IPS DF 4.7 (cell line): Measurements from ENCODE around the gene KIAA0319L.
A peak's percentile ranks its signal among the peaks of the same experiment; 100 is the strongest.
"Not testable (repeated sequence)": the region's sequence is repeated elsewhere in the genome, so short reads cannot be mapped to it uniquely, and the experiment has no call there.

Source experiments
- DNase-seq: peaks from one replicate; pipeline ENCODE4 v3.0.0-alpha.2; 2013; ENCODE audit warnings: low spot score; ENCODE audit errors: extremely low read depth

KIAA0319L gene

DNA sequence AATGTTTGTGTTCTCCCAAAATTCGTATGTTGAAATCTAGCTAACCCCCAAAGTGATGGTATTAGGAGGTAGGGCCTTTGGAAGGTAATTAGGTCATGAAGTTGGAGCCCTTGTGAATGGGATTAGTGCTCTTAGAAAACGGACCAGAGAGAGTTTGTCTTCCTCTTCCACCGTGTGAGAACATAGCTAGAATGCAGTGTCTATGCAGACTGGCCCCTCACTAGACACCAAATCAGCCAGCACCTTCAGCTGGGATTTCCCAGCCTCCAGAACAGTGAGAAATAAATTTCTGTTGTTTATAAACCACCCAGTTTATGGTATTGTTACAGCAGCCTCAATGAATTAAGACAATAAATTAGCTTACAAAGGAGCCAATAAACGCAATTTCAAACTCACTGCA is 58.0 kb downstream of the KIAA0319L start:
- no peak for DNase-seq

- DNase-seq = no peak
Observed at GRCh38 chr1:35497571-35497970, 59.6 kb downstream of the KIAA0319L start.

- no peak for DNase-seq
Observed at GRCh38 chr1:35490250-35490649, 67.0 kb downstream of the KIAA0319L start.

GRCh38 chr1:35488336-35488735 is 68.9 kb downstream of the KIAA0319L start:
- DNase-seq = no peak

DNA sequence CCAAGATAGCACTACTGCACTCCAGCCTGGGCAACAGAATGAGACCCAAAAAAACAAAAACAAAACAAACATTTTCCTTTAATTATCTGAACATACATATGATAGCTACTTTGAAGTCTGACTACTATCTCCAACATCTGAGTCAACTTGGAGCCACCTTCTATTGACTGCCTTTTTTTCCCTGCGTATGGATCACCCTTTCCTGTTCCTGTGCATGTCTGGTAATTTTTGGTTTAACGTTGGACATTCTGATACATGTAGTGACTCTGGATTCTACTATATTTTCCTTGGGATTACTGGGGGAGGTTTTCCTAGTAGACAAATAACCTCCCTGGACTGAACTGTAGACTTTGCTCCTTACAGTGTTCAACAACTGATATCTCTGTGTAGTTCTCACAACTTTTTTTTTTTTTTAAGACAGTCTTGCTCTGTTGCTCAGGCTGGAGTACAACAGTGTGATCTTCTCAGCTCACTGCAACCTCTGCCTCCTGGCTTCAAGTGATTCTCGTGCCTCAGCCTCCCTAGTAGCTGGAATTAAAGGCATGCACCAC is 70.3 kb downstream of the KIAA0319L start:
- DNase-seq = no peak

- DNase-seq = no peak
Observed at GRCh38 chr1:35481229-35481628, 76.0 kb downstream of the KIAA0319L start.

DNA sequence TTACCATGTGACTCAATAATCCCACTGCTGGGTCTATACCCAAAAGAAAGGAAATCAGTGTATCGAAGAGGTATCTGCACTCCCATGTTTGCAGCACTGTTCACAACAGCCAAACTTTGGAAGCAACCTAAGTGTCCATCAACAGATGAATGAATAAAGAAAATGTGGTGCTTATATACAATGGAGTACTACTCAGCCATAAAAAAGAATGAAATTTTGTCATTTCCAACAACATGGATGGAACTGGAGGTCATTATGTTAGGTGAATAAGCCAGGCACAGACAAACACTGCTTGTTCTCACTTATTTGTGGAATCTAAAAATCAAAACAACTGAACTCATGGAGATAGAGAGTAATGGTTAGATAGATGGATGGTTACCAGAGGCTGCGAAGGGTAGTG is 79.3 kb downstream of the KIAA0319L start:
- DNase-seq = no peak

- DNase-seq = no peak
Observed at GRCh38 chr1:35475856-35476674, 81.1 kb downstream of the KIAA0319L start.

DNA sequence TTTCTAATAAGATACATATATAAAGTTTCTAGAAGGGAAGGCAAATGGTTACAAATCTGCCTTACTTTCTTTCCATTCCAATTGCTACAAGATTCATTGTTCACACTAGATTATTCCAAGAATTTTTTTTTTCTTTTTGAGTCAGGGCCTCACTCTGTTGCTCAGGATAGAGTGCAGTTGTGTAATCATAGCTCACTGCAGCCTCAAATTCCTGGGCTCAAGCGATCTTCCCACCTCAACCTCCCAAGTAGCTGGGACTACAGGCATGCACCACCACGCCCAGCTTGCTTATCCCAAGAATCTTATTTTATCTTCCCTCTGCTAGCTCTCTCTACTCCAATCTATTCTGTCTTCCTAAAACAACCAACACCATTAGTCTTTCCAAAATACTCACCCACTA is 81.8 kb downstream of the KIAA0319L start:
- DNase-seq = no peak

DNA sequence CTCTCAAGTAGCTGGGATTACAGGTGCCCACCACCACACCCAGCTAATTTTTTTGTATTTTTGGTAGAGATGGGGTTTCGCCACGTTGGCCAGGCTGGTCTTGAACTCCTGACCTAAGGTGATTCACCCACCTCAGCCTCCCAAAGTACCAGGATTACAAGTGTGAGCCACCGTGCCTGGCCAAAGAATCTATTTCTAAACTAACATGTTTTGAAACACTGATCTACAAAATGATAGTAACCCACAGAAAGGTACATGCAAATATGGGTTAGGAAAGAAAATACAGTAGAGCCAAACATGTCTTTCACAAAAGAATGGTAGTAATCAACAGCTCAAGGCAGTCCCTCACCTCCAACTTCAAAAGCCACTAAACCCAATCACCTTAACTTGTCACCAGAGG is 84.0 kb downstream of the KIAA0319L start:
- not testable (repeated sequence) for DNase-seq

DNA sequence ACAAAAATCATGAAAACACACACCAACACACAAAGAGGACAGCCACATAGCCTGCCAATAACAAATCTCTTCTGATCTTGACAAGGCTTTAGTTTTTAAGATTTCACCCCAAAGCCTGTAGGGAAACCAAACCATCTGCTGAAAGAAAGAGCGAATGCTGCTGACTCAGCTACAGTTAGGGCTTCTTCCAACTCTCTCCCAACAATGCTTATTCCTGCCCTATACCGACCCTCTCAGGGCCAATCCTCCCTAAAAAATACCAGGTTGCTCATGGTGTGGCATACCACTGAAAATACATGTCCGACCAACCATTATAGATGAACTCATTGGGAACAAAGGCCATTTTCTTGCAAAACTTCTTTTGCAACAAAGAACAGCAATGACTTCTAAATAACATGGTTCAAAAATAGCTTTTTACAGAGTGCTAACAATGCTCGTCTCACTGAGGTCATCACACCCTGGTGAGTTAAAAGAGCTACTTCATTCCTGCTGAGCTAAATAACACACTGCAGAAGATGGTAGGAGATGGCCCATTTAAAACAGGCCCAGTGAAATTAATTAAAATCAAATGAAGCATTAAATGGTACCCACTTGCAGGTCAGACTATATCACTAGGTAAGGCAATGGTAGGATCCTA is 86.1 kb downstream of the KIAA0319L start:
- DNase-seq = peak; percentile 16

DNA sequence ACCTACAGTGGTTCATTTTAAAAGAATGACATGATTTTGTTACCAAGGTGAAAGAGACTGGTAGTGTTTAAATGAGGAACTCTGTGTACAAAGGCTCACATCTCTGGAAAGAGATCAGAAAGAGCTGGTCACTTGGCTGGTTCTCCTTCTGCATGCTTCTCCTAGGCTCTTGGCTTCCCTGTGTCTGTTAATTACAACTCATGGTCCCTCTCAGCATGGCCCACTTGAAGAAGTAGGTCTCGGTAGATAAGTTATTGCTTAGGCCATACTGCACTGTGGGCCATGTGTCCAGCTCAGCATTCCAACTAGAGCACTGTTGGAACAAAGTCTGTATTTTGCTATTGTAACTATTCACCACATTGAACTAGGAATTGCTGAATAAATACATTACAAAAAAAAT is 91.1 kb downstream of the KIAA0319L start:
- no peak for DNase-seq

DNA sequence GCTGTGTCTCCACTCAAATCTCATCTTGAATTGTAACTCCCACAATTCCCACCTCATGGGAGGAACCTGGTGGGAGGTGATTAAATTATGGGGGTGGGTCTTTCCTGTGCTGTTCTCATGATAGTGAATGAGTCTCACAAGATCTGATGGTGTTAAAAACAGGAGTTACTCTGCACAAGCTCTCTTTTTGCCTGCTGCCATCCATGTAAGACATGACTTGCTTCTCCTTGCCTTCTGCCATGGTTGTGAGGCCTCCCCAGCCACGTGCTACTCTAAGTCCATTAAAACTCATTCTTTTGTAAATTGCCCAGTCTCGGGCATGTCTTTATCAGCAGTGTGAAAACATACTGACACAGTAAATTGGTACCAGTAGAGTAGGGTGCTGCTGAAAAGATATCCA is 93.5 kb downstream of the KIAA0319L start:
- not testable (repeated sequence) for DNase-seq

GRCh38 chr1:35463232-35463631 is 94.0 kb downstream of the KIAA0319L start:
- DNase-seq = no peak

GRCh38 chr1:35461966-35462651 is 95.1 kb downstream of the KIAA0319L start:
- no peak for DNase-seq

DNA sequence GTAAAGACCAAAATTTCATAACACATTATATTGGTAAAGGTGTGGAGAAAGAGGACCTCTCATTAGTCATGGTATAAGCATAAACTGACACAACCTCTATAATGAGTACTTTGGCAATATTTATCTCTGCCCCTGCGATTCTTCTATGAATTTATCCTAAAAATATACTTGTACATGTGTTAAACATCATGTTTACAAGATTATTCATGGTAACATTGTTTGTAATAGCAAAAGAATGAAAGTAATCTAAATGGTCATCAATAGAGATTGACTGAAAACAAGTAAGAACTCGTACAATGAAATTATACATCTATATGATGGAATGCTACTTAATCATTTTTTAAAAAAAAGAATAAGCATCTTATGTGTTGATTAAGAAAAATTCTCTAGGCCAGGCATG is 96.4 kb downstream of the KIAA0319L start:
- DNase-seq = no peak

DNA sequence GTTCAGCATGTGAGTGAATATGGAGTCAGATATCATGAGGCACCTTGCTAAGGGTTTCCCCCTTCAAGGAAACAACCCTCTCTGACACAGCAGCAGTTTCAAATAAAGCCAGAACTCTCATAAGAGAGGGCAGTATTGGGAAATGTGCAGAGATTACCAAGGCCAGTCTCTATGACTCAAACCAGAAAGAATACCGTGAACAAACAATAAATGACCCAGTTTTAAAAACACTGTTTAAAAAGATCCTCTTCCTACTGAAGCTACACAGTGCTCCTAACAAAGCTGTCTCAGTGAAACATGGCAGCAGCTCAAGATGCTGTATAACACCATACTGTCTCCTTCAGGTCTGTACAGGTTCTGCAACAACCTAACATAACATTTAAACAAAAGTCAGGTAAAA is 102.6 kb downstream of the KIAA0319L start:
- no peak for DNase-seq

DNA sequence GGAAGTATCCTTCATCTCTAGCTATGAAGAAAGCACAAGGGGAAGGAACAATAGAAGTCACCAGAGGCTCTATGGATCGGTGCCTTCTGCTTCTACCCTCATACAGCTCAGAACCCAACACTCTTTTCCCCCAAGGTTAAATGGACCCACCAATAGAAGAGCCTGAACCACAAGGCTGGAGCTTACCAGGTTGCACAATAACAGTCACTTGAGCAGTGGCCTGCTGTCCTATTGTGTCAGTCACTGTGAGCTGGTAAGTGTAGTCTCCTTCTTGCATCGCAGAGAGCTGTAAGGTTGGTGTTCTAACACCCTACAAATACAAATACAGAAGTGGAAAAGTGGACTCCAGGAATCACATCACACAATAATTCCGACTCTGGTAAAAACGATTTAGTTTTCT is 103.0 kb downstream of the KIAA0319L start:
- DNase-seq = no peak

GRCh38 chr1:35453031-35453430 is 104.2 kb downstream of the KIAA0319L start:
- no peak for DNase-seq

DNA sequence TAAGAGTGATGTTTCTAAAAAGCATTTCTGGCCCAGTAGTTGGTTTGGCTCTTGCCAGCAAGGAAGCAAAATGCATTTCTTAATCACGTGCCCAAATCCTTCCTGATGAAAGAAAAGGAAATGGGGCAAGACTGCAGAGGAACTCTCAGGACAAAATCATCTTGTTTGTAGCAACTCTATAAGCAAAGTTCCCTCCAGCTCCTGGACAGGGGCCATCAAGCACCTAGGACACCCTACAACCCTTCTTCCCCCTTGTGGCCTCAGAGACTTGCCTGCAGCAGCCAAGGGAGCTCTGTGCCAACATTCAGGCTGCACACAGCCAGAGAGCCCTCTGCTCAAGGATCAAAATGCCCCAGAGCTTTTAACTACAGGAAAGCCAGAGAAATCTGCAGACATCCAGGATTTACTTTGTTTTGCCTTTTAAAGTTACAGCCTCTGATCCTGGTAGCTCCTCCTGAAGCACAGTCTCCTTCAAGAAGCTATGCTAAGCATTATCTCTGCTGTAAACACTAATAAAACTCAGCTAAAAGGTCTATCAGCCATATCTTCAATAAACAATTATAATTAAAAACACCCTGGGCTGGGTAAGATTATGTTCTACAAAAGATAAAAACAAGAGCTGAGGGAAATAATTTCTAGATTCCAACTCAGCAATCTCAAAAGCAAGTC is 105.0 kb downstream of the KIAA0319L start:
- DNase-seq = no peak

DNA sequence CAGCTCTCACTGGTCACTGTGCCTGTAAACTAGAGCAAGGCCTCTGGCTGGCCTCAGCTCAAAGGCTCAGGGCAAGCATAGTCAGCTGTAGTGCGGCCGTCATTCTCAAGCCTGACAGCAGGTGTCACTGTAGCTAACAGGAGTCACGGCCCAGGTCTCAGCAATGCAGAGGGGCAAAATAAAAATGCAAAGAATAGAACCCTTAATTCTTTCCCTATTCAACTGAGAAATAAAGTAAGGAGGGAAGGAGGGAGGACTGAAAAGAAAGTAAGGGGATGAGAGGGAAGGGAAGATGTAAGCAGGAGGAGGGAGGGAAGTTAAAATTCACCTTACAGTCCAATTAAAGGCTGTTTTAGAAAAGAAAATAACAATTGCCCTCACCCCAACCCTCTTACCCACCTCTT is 106.1 kb downstream of the KIAA0319L start:
- no peak for DNase-seq
